ENCODE data around the gene ZNF674.

Gene ZNF674

DNA sequence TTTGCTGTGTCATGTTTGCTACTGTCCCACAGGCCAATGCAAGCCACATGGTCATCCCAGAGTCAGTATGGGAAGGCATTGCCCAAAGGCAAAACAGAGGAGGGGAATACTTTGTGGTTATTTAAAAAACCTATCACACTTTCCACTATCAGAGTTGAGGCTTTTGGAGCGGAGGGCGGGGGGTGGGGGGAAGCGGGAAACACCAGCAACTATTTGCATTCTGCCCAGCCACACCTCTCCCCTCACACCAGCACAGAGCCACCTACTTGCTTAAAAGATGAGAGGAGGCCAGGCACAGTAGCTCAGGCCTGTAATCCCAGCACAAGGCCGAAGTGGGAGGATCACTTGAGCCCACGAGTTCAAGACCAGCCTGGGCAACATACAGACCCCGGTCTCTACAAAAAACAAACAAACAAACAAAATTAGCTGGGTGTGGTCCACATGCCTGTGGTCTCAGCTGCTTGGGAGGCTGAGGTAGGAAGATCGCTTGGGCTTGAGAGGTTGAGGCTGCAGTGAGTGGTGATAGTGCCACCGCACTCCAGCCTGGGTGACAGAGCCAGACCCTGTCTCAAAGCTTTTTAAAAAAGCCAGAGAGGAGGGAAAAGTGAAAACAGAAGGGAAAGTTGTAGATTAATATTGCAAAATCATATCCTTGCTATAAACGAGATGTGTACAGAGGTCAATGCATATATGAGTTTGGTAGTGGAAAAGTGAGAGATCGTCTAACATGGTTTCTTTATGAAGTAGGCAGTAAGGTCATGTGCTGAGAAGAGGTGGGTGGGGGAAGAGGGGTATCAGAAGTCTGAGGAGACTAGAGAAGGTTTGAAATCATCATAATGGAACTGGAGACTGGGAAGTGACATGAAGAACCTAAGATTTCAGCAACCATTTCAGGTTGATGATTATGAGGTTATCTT is 26.5 kb upstream of the ZNF674 start:
- no peak for DNase-seq (ENCODE audit: low read depth)
- in situ Hi-C loops (cut with HindIII; ENCODE audit: low sequenced_read_pairs): no loop called here
- TF ChIP-seq, protein P1, sequence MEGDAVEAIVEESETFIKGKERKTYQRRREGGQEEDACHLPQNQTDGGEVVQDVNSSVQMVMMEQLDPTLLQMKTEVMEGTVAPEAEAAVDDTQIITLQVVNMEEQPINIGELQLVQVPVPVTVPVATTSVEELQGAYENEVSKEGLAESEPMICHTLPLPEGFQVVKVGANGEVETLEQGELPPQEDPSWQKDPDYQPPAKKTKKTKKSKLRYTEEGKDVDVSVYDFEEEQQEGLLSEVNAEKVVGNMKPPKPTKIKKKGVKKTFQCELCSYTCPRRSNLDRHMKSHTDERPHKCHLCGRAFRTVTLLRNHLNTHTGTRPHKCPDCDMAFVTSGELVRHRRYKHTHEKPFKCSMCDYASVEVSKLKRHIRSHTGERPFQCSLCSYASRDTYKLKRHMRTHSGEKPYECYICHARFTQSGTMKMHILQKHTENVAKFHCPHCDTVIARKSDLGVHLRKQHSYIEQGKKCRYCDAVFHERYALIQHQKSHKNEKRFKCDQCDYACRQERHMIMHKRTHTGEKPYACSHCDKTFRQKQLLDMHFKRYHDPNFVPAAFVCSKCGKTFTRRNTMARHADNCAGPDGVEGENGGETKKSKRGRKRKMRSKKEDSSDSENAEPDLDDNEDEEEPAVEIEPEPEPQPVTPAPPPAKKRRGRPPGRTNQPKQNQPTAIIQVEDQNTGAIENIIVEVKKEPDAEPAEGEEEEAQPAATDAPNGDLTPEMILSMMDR (IDR thresholded peaks at IDR 0.05; ENCODE audit: low read depth, low read length, missing control alignments): no peak
- H3K4me3 ChIP-seq (ENCODE audit: low read depth, low read length): no peak overlapping the region

DNA sequence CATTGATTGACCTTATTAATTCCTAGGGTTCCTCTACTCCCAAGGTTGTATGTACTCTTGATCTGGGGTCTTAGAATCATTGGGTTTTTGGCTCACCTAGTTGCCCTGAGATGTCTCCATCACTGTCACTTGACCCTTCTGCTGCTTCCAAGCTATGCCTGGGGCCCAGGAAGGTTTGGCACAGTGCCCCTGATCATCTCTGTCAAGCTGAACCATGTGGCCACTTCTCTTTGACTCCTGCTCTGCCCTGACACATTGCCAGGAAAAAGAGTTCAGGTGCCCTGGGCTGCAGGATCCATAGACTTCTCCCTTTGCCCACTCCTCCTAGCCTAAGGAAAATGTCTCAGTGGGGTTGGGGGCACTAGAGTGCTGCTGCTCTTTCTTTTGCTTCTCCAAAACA is 24.4 kb upstream of the ZNF674 start:
- no peak overlapping the region for H3K4me3 ChIP-seq (ENCODE audit: low read depth, low read length)
- TF ChIP-seq, protein P1 (IDR thresholded peaks at IDR 0.05; ENCODE audit: low read depth, low read length, missing control alignments): no peak
- no peak for DNase-seq (ENCODE audit: low read depth)
- in situ Hi-C loops (cut with HindIII; ENCODE audit: low sequenced_read_pairs): no loop called here

DNA sequence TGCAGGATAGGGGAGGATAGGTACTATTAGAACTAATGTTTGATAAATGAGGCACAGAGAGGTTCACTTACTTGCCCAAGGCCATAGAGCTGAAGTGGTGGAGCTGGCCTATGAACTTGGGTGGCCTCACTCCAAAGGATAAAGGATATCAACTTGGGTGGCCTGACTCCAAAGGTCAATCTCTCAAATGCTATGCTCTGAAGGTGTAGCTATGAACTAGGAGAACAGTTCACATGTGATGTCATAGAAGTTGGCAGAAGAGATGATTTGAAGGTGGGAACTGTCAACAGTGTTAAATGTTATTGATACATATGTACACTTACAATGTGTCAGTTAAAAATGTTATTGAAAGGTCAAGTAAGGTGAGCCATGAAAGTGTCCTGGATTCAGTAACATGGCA is 22.2 kb upstream of the ZNF674 start:
- no peak for DNase-seq (ENCODE audit: low read depth)

DNA sequence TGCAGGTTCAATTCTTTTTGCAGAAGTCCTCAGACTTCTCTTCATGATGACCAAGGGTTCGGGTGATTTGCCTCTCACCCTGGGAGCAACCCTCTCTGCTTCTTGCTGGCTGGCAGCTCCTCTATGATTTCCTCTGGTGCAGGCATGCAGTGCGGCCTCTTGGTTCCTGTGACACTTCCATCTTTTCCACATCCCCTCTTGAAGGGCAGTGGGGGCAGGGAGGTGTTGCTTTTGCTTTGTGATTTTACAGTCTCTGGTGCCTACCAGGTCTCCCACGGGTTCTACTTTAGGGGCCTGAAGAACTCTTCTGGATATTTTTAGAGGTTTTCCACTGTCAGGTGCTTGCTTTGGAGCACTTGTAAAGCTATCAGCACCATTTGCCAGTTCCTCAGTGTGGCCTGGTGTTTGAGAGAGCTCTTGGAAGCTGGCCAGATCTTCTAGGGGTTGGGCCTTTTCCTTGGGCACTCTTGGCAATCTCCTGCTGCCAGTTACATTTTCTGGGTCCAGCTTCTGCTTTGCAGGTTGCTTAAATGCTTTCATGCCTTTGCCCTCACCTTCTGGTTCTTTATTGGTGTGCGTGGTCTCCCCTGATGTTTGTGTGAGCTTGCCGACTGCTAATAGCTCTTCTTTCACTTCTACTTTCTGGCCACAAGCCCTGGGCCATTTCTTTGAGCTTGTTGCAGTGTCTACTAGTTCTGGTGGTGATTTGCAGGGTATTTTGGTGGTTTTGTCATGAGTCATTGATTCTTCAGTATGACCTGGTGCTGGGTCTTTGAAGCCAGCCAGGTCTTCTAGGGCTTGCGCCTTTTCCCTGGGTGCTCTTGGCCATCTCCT is 16.8 kb upstream of the ZNF674 start:
- TF ChIP-seq, protein P1 (IDR thresholded peaks at IDR 0.05; ENCODE audit: low read depth, low read length, missing control alignments): no peak
- in situ Hi-C loops (cut with HindIII; ENCODE audit: low sequenced_read_pairs): no loop called here
- H3K4me3 ChIP-seq (ENCODE audit: low read depth, low read length): no peak overlapping the region
- DNase-seq (ENCODE audit: low read depth): no peak

More for the DNA sequence above, 22.2 kb upstream of the ZNF674 start:
- H3K4me3 ChIP-seq (ENCODE audit: low read depth, low read length): no peak overlapping the region
- TF ChIP-seq, protein P1 (IDR thresholded peaks at IDR 0.05; ENCODE audit: low read depth, low read length, missing control alignments): no peak
- in situ Hi-C loops (cut with HindIII; ENCODE audit: low sequenced_read_pairs): no loop called here

DNA sequence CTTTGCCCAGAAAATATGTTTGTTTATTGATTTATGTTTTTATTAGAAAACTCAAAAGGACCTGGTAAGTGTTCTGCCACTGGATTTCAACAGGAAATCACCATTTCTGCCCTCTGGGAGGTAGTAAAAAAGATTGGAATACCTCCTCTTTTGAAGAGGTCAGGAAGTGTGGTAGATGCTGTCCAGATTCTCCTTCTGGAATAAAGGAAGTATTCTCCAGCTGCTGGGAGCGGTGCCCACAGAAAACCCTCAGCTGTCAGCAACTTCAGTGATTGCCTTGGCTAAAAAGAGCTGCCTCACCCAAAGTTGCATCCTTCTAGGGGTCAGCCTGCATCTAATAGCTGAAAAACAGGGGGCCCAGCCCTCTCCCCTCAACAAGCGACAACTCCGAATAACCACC is 13.8 kb upstream of the ZNF674 start:
- in situ Hi-C loops (cut with HindIII; ENCODE audit: low sequenced_read_pairs): no loop called here
- no peak for DNase-seq (ENCODE audit: low read depth)

DNA sequence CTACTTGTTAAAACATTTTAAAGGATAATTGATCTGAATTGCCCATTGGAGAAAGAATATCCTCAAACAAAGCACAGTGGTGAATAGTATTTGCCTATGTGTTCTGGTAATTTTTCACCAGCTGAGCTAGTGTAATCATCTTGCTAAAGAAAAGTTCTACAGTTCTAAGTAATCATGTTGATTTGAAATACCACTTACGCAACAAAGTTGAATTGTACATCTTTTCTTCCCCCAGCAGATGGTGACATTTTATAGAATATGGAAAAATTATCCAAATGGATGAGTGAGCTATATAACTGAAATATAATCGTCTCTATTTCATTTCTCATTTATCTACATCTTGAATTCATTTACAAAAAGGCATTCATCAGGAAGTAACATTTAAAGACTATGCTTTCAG is 9.7 kb upstream of the ZNF674 start:
- TF ChIP-seq, protein P1 (IDR thresholded peaks at IDR 0.05; ENCODE audit: low read depth, low read length, missing control alignments): no peak
- DNase-seq (ENCODE audit: low read depth): no peak
- in situ Hi-C loops (cut with HindIII; ENCODE audit: low sequenced_read_pairs): no loop called here
- no peak overlapping the region for H3K4me3 ChIP-seq (ENCODE audit: low read depth, low read length)

More for the DNA sequence above, 13.8 kb upstream of the ZNF674 start:
- no peak overlapping the region for H3K4me3 ChIP-seq (ENCODE audit: low read depth, low read length)
- TF ChIP-seq, protein P1 (IDR thresholded peaks at IDR 0.05; ENCODE audit: low read depth, low read length, missing control alignments): no peak
